Stimulated activated CD4-positive, alpha-beta T cell treated with anti-CD3 and anti-CD28 coated beads, Interleukin-2, amount 100 ng/mL, for 24 hours (primary cell): Measurements from ENCODE around the gene FAM83C.
"Not testable (repeated sequence)": the region's sequence is repeated elsewhere in the genome, so short reads cannot be mapped to it uniquely, and the experiment has no call there.

Experiments used
- DNase-seq, 2 donors: peaks; one replicate each; pipeline ENCODE4 v3.0.0-alpha.2; 2020

FAM83C gene

DNA sequence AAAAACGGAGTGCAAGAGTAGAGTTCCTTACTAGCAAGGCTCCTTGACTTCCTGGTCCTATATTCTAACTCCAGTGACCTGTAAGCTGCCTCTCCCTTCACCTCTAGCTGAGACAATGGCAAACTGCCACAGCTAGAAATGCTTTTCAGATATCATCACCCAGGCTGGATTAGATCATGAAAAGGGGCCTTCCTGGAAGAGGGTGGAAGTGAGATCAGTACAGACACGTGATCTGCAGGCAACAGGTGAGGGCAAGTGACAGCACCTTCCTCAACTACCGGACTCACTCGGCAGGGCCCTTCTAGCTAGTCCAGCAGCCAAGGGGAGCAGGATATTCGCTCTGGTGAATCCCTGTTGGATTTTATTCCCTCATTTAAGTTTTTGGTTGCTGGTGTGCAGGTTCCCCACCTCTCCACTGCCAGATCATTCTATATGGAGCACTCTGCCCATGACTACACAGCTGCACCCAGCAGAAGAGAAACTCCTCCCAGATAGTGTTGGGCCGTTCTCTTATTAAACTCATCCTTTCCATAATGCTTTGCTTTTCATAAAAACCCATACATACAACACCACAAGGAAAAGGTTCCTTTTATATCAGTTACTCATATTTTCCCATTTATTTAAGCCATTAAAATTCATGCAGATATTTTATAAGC is 26.4 kb upstream of the FAM83C start:
- DNase-seq: no peak

DNA sequence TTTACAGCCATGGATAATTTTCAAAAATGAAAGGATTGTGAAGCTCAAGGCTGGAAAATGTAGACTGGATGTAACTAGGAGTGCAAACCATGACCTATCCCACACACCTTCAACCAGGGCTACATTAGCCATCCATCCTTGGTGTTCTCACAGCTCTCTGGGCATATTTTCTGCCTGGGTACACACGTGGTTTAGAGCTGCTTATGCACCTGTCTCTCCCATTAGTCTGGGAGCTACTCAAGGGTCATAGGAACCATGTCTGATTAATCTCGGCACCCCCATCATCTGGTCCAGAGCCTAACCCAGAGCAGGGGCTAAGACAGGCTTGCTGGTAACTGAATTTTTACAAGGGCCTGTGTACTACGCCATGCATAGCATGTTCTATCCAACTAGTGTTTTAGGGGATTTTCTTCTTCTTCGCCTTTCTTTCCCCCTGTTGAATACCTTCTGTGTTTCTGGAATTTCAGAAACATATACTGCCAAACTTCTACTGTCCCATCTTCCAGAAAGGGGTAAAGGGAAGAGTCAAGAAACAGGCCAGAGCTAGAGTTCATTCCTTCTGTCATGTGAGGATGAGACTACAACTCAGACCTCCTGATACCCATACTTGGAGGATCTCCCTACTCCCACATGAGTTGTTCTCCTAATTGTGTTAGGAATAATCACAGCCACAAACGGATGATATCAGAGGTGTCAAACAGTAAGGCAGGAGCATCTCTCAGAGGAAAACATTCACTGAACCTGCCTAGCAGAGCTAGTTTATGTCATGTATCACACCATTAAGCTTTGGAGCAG is 25.4 kb upstream of the FAM83C start:
- no peak for DNase-seq

DNA sequence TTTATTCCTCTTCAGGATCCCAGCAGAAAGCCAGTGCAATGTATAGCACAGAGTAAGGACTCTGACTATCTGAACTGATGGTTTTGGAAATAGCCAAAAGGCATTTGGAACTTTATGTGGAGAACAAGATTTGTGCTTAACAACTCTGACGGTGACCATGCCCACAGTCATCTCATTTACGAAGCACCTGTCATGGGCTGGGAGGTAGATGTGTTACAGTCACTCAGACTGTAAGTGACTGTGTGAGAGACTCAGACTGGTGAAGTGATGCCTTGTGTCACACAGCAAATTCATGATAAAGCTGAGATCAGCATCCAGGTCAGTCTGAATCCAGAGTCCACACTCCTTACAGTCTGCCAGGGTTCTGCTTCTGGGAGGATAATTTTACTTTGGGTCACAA is 23.9 kb upstream of the FAM83C start:
- DNase-seq: no peak

DNA sequence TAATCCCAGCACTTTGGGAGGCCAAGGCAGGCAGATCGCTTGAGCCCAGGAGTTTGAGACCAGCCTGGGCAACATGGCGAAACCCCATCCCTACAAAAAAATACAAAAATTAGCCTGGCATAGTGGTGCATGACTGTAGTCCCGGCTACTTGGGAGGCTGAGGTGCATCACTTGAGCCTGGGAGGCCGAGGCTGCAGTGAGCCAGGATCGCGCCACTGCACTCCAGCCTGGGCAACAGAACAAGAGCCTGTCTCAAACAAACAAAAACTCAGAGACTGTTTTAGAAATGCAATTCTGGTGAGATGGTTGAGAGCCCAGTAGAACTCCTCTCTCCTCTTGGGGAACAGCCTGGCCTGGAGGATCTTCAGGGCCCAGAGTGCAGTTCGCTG is 23.4 kb upstream of the FAM83C start:
- not testable (repeated sequence) for DNase-seq

DNA sequence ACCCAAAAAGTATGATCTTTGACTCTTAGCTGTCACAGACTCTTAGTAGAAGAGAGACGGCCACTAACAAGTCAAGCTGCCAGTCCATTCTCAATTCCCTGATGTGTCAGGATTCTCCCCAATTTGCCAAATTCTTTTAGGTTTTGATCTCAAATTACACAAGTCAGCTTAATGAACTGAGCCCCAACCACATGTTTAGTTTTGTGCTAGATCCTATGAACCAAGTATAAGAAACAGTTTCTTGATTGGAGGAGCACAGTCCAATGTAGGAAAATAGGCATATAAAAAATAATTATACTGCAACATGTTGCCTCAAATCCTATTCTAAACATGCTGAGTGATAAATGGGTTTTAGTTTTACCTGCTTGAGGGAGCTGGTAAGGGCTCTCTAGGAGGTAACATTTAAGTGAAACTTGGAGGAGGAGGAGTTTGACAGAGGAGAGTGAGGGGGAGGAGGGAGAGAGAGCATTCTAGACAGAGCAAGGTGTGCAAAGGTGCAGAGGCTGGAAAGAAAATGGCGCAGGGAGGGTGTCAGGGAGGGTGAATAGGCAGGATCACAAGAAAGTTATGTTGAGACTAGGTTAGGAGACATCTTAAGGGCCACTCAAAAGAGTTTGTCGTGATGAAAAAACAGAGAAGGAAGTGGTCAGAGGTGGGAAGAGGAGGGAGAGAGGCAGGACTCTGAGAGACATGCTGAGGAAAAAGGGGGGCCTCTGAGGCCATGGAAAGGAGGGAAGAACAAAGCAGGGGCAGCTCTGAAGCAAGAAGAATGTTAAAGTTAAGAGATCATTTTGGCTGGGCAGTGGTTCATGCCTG is 22.8 kb upstream of the FAM83C start:
- DNase-seq: no peak

DNA sequence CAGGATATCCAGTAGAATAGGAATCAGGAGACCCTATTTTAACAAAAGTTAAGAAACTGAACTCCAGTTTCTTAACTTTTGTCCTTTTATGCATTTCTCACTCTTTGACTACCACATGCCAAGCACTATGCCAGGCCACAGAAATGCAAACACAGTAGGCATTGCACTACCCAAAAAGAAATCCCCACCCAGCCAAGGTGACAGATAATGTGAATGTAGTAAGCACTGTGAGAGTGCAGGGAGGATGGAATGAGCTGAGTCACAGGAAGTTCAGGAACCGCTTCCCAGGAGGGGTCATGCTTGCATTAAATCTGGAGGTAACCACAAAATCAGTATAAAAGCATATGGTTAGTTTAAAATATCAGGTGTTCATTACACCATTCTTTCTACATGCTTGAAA is 20.1 kb upstream of the FAM83C start:
- DNase-seq: no peak

DNA sequence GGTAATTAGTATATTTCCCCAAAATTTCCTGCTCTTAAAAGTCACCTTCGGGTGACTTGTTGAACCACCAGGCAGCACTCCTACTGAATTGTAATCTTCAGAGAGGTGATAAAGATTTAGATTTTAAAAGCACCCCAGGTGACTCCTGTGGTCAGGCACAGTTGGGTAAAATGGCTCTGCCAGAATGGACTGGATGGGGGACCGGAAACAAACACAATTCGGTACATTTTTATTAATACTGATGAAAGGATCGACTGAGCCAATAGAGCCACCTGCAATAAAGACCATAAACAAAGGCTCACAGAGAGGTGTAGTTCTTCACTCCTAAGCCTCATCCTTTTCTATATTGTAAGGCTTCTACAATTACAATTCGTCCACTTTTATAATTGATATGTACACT is 19.6 kb upstream of the FAM83C start:
- no peak for DNase-seq

DNA sequence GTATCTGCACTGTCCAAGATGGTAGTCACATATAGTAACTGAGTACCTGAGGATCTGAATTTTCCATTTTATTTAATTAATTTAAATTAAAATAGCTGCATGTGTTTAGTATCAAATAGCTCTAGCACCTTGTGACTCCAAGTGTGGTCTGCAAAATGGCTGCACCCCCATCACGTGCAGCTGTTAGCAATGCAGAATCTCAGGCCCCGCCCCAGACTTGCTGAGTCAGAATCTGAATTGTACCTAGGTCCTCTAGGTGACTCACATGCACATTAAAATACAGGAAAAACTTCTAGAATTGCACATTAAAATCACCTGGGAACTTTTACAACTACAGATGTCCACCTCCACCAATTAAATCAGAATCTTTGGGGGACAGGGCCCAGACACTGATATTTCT is 19.2 kb upstream of the FAM83C start:
- DNase-seq: peak; percentile 74 to 81

DNA sequence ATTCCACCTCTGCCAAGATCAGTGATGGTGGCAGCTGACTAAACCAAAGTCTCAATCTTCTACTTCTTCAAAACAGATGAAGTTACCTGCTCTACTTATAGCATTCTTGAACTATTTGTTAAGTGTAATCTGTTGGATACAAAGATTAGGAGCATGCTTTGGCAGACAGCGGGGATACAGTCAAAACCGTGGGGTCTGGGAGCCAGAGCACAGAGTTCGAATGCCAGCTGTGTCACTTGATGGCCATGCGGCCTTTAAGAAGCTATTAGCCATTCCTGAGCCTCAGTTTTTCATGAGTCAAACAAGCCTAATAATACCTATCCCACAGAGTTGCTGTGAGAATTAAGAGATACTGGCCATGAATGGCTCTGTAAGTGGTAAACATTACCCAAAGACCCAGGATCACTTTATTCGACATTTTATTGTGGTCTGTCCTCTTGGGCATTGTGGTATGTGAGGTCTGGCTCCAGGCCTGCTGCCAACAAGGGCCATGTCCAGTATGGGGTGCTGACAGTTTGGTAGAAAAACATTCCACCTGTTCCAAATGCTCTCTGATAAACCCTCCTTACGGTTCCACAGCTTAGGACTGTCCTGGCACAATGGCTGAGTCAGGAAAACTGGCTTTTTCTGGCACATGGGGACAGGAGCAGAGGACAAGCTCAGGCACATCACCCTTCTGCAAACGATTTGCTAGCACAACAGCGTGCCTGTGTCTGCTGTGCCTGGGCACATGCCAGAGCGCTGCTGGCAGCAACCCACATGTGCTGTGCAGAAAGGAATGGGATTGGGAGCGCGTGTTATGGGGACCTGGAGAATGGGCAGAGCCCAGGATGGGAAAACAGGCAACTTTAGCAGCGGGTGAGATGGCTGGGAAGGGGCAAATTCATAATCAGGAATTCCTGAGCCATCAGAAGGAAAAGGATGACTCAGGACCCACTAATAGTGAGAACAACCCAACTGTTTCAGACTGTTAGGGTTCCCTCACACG is 15.7 kb upstream of the FAM83C start:
- DNase-seq: no peak

DNA sequence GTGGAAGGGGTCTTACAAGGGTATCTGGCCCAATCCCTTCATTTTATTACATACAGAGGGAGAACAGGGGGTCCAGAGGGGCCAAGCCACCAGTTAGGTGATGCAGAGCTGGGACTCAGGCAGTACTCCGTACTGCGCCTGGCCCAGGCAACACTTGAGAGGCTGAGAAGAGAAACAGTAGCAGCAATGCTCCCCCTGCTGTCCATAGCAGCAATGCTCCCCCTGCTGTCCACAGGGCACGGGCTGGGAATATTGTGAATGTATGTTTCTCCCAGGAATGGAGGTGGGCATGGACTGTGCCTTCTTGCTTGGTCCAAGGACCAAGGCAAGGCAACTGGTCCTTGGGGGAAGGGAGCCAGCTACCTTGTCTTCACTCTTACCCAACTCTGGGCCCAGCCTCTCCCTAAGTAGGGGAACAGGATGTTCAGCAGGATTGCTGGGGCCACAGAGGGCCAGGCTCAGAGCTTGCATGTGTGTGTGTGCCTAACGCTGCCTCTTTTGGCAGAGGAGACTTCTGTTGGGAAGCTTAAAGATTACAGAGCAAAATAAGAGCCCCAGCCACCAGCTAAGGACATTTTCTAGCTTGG is 14.8 kb upstream of the FAM83C start:
- peak; percentile 31 to 38 for DNase-seq

DNA sequence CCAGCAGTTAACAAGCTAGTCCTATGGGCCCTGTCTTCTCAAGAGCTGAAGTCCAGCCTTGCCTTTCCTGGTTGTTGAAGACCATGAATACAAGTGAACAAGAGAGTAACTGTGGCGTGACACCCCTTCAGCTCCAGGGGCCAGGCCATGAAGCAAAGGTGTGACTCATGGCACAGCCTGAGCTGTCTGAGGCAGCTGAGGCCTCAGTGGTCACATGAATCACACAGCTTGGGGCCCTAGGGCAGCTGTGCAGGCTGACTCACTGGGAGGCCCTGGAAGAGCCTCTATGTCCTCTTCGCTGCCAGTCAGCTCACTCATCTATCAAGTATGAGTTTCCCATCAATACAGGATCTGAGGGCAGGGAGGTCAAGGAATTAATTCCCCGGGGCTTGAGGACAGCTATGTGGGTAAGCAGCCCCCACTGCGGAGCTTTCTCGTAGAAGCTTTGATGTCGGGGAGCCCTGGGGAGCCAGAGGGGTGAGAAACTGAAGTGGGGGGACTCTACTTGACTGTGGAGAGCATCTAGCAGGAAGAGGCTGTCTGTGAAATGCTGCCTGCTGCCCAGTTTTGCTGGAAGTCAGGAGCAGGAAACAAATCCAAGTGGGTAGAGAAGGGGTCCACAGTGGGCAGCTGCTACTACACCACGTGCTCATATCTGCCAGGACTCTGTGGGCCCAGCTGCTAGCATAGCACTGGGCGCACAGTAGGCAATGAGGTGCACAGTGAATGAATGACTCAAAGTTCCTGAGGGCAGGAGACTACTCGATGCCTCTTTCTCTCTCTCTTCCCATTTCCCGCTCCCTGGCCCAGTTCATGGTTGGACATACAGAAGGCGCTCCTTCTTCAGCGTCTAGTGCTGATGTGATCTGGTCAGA is 13.7 kb upstream of the FAM83C start:
- peak; percentile 79 to 82 for DNase-seq

DNA sequence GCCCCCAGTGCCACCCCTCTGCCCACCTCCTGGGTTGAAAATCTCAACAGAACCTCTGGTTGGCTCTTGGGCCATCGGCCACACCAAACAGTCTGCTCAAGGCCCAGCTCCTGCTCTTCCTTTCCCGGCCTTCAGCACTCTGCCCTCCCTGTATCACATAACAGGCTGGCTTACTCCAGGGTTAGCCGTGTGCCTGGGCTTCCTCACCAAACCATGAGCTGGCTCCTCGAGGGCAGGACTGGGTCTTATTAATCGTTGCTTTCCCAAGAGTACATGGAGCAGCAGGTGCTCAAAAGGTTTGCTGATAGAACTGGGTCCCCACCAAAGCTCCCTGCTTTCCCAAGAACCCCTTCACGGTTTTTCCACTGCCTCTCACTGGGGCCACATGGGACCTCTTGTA is 12.7 kb upstream of the FAM83C start:
- DNase-seq: no peak

DNA sequence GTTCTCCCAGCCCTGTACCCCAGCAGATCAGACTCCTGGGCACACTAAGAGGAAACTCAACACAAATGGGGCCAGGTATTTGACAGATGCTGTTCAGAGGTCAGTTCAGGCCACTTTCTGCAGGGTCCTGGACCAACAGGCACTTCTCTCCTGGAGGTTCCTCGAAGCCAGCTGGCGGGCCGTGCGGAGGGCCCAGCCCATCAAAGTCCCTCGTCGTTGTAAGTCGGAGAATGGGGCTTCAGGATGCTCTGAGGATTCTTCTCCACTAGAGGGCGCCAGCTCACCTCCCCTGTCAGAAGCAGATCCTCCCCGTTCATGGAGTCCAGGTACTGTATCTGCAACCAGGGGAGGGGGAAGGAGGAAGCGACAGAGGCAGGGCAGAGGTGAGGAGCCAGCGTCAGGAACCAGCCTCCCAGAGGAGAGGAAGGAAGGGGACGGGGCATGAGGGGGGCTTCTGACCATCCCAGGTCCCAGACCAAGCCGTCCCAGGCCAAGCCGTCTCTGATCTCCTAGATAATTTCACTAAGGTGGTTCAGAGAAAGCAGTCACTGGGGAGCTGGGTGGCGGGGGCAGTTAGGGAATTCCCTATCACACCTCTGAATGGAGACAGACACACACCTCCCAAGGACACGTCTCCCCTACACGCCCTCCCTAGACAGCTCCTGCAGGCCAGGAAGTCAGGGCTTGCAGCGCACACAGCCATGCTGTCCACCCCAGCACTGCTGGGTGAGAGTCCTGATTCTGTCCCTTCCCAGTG is 11.7 kb upstream of the FAM83C start:
- DNase-seq: peak; percentile 82 to 86

DNA sequence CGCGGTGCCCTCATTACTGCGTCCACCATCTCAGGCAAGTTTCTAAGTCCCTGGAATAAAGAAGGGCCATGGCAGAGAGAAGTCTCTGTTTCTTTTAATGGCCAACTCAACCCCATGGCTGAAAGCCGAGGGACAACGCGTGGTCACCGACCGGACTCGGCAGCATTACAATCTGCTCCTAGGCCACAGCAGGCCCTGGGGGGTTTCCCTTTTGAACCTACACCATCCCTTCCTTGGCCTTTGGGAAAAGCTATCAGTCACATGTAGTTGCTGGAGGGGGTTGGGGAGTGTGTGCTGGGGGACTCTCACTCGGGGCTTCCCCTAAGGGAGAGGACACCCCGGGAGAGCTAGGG is 11.1 kb upstream of the FAM83C start:
- no peak for DNase-seq

DNA sequence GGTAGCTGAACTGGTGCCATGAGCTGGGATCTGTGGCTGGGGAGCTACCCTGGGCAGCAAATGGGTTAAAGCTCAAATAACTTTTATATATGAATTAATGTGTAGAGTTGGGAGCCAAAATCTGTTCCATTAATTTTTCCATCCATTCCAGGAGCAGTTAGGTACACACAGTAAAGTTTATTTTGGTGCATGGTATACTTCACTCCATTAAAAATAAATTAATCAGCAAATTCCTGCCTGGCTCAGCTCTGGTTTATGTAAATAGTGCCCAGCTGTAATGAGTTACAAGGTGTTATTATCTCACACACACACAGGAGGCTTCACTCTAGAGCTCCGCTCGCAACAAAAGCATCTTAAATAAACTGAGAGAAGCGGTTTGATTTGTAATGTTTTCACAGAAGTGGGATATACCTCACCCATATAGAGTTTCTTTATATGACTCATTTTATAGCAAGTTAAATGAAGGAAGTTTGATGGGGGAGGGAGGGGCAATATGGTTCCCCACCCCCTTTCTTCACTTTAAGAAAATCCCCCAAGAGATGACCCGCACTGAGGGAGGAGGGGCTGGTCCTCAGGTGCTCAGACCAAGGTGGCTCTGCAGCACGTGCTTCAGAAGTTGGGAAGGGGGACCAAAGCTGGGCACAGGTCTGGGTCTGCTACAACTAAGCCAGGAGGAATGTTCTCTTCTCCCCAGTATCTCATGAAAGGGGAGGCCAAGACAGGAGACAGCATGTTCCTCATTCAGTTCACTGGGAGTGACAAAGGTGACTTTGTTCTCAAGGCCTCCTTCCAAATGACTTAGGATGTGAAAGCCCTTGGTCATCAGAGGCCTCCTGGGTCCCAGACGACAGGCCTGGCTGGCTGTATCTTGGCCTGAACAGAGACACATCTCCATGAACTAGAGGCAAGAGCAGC is 10.5 kb upstream of the FAM83C start:
- DNase-seq: no peak

DNA sequence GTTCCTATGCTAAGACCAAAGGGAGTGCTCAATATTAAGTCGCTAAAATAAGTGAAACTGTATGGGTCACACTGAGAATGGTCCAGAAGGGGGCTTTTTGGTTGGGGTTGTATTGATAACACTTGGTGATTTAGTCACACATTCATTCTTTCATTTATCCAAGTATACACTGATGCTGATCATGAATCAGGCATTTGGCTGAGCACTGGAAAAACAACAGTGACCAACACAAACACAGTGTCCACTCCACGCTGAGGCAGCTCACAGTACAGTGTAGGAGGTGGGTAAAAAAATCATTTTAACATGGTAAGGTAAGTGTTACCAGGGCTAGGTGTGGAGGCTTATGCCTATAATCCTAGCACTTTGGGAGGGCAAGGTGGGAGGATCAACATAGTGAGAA is 9.2 kb upstream of the FAM83C start:
- DNase-seq: no peak

DNA sequence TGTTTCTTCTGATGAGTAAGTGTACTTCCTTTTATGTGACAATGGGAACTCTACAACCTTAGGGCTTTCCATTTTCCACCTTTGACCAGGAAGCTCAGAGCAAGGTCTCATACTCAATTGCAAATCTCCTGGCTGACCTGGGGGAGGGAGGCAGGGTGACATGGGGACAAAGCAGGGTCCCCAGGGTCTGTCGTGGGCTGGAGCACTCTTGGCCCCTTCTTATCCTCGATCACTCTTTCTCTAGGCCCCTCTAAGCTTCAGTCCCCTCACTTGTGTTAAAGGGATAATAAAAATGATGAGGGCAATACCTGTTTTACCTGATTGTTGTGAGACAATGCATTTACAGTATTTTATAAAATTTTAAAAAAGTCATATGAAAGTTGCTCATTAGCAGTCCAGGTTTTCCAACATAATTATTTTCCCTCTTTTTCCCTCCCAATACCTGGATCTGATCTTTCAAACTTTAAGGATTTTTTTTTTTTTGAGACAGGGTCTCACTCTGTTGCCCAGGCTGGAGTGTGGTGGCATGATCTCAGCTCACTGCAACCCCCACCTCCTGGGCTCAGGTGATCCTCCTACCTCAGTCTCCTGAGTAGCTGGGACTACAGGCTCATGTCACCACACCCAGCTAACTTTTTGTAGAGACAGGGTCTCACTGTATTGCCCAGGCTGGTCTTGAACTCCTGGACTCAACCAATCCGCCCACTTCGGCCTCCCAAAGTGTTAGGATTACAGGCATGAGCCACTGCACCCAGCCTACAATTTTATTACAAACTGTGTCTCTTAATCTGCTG is 8.4 kb upstream of the FAM83C start:
- DNase-seq: no peak

DNA sequence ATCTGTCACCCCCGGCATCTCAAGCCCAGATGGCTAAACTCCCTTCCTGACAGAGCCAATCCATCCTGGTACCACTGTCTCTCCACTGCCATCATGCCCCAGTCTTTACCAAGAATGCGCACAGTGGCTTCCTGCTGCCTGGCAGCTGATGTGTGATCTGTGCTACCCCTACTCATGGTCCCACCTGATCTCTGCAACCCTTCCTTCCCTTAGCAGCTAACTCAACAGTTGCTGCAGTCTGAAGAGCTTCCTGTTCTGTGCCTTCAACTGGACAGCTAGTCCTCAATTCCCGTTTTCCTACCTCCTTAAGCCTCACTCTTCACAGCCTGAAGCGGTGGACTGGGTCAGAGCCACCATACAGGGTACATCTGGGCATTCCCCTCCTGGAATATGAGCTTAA is 7.6 kb upstream of the FAM83C start:
- DNase-seq: no peak

DNA sequence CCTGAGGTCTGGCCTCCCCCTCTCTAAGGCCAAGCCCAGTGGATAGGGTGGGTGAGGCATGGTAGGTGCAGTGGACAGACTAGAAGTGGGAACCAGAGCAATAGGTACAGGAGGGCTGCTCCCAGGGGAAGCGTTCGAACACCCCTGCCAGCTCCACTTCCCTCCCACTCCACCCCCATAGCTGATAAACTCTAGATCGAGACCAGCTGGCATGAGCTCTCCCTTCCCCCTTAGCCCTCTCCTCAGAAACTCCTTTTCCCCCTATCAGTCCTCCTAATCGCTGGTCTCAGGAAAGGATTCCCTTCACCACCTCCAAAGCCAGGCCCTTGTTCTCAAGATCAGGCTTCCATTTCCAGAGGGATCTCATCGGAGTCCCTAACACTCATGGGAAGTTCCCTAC is 6.0 kb upstream of the FAM83C start:
- DNase-seq: no peak
